Fibroblast of lung (primary cell): ENCODE measurements around the gene VPS13C. TPM values are rescaled to one million over a fixed set of nuclear protein-coding genes. Genes with fewer than 3 reads are reported as not detected.

ENCODE experiments used
- DNase-seq, 2 donors: peaks; one replicate each; pipeline versions ENCODE4 v3.0.0 to v3.0.0-alpha.2; 2010; ENCODE audit warnings: low read depth in 2 of 2
- H2AFZ ChIP-seq: 2 replicates; pipeline ENCODE4 v1.5.1; 2012; ENCODE audit warnings: low read length, control low read depth, inconsistent platforms
- H3K27ac ChIP-seq: 2 replicates; pipeline ENCODE4 v1.5.1; 2011; ENCODE audit warnings: low read length, control low read depth; ENCODE audit not compliant: insufficient read depth
- H3K27me3 ChIP-seq: 2 replicates; pipeline ENCODE4 v1.5.1; 2011; ENCODE audit warnings: mild to moderate bottlenecking, low read length; ENCODE audit not compliant: control insufficient read depth, insufficient read depth
- H3K36me3 ChIP-seq: 2 replicates; pipeline ENCODE4 v1.5.1; 2011; ENCODE audit warnings: low read length; ENCODE audit not compliant: control insufficient read depth, insufficient read depth
- H3K4me1 ChIP-seq: 2 replicates; pipeline ENCODE4 v1.5.1; 2011; ENCODE audit warnings: low read length; ENCODE audit not compliant: control insufficient read depth, insufficient read depth; ENCODE audit errors: extremely low read depth
- H3K4me2 ChIP-seq: 2 replicates; pipeline ENCODE4 v1.5.1; 2011; ENCODE audit warnings: low read length, control low read depth; ENCODE audit not compliant: insufficient read depth; ENCODE audit errors: extremely low read depth
- H3K4me3 ChIP-seq, 4 experiments: fragments of 200-600 bp in 1 of 4; sonication (generic) in 1 of 4; replicated peaks in 1 of 4; 2 replicates each; pipeline ENCODE4 v1.5.1; 2011 to 2016; ENCODE audit warnings: low read length in 4 of 4, low read depth in 3 of 4, mild to moderate bottlenecking in 3 of 4, control low read depth in 2 of 4, inconsistent platforms in 1 of 4, mixed read lengths in 1 of 4; ENCODE audit not compliant: insufficient read depth in 1 of 4; ENCODE audit errors: control extremely low read depth in 1 of 4
- H3K79me2 ChIP-seq: 2 replicates; pipeline ENCODE4 v1.5.1; 2012; ENCODE audit warnings: mild to moderate bottlenecking, low read length, inconsistent platforms; ENCODE audit not compliant: control insufficient read depth, insufficient read depth
- H3K9ac ChIP-seq: 2 replicates; pipeline ENCODE4 v1.5.1; 2011; ENCODE audit warnings: mild to moderate bottlenecking, low read length, control low read depth; ENCODE audit not compliant: insufficient read depth
- H3K9me3 ChIP-seq: 2 replicates; pipeline ENCODE4 v1.5.1; 2012; ENCODE audit warnings: low read depth, low read length; ENCODE audit not compliant: control insufficient read depth, insufficient read depth
- H4K20me1 ChIP-seq: 2 replicates; pipeline ENCODE4 v1.5.1; 2011; ENCODE audit warnings: low read length; ENCODE audit not compliant: control insufficient read depth, insufficient read depth; ENCODE audit errors: extremely low read depth
- CTCF ChIP-seq, 2 donors: IDR thresholded peaks in 1 of 2; conservative IDR thresholded peaks in 1 of 2; 1 replicate in 1 of 2; 2 replicates in 1 of 2; pipeline ENCODE4 v1.5.1; 2011 to 2012; ENCODE audit warnings: low read length in 2 of 2, control low read depth in 1 of 2, inconsistent platforms in 1 of 2, low read depth in 1 of 2, mild to moderate bottlenecking in 1 of 2
- EZH2 ChIP-seq: IDR thresholded peaks from 2 replicates; pipeline ENCODE4 v1.5.1; 2012; ENCODE audit warnings: low read length, control low read depth, mild to moderate bottlenecking; ENCODE audit errors: missing control alignments
- polyA plus RNA-seq, 2 donors: library from polyadenylated mRNA; depleted of rRNA in 1 of 2; stranded (reverse) in 1 of 2; unstranded in 1 of 2; fragments of >200 nt; gene quantifications; 2 replicates each; pipeline ENCODE4 v1.2.1, GENCODE V29; 2011 to 2012; ENCODE audit warnings: missing spikeins in 1 of 2
- total RNA-seq: library from RNA; depleted of rRNA; stranded (reverse); fragments of >200 nt; gene quantifications from 2 replicates; pipeline ENCODE4 v1.2.1, GENCODE V29; 2014

Gene VPS13C
- total and polyA plus RNA-seq, 2 donors (not counting 1 experiment from before 2014, with no cell fraction given), result 19.6 to 82.7 TPM

GRCh38 chr15:62063825-62064635 lies 3.8 kb upstream of the VPS13C start:
- TF ChIP-seq EZH2, result no peak
- no peak for TF ChIP-seq CTCF (conservative IDR thresholded peaks at IDR 0.05 in 1 of 2, IDR thresholded peaks at IDR 0.05 in 1 of 2; ENCODE audit: low read depth in 1 of 2, low read length in 2 of 2)
- no peak overlapping the region for H3K27ac ChIP-seq
- no peaks in the 10 kb centered on the region for H3K36me3 ChIP-seq
- H3K9me3 ChIP-seq, result no peaks in the 10 kb centered on the region
- H3K4me2 ChIP-seq, result no peak overlapping the region
- no peaks in the 10 kb centered on the region for H4K20me1 ChIP-seq
- no peak overlapping the region for H3K4me3 ChIP-seq
- H3K4me1 ChIP-seq, result no peaks in the 10 kb centered on the region
- no peak overlapping the region for H3K9ac ChIP-seq
- DNase-seq, result peak in 1 of 2 donors; percentile 45
- peaks cover 21% of the 10 kb centered on the region for H3K27me3 ChIP-seq
- H2AFZ ChIP-seq, result no peak overlapping the region
- peaks cover 12% of the 10 kb centered on the region for H3K79me2 ChIP-seq

- peak overlapping the region; percentile 68 to 92 (median 88) for H3K4me3 ChIP-seq
- H3K9me3 ChIP-seq, result no peaks in the 10 kb centered on the region
- H4K20me1 ChIP-seq, result no peaks in the 10 kb centered on the region
- no peak for DNase-seq
- peak overlapping the region; percentile 53 for H3K9ac ChIP-seq
- H3K27ac ChIP-seq, result no peak overlapping the region
- peaks cover 7% of the 10 kb centered on the region for H3K27me3 ChIP-seq
- no peaks in the 10 kb centered on the region for H3K4me1 ChIP-seq
- H2AFZ ChIP-seq, result peak overlapping the region; percentile 96
- peaks cover 27% of the 10 kb centered on the region for H3K79me2 ChIP-seq
- no peaks in the 10 kb centered on the region for H3K36me3 ChIP-seq
- TF ChIP-seq EZH2, result no peak
- TF ChIP-seq CTCF (conservative IDR thresholded peaks at IDR 0.05 in 1 of 2, IDR thresholded peaks at IDR 0.05 in 1 of 2; ENCODE audit: low read depth in 1 of 2, low read length in 2 of 2), result no peak
- H3K4me2 ChIP-seq, result peak overlapping the region; percentile 99
Measured at GRCh38 chr15:62060896-62061280, 641 bp upstream of the VPS13C start.

GRCh38 chr15:62059816-62060112 lies 483 bp downstream of the VPS13C start:
- no peaks in the 10 kb centered on the region for H3K4me1 ChIP-seq
- peak; percentile 45 to 63 for DNase-seq
- H3K79me2 ChIP-seq, result peaks cover 30% of the 10 kb centered on the region
- H3K36me3 ChIP-seq, result no peaks in the 10 kb centered on the region
- peak overlapping the region; percentile 73 for H3K4me2 ChIP-seq
- peaks cover 7% of the 10 kb centered on the region for H3K27me3 ChIP-seq
- H3K4me3 ChIP-seq, result peak overlapping the region; percentile 85 to 98 (median 91)
- peak overlapping the region; percentile 84 for H3K27ac ChIP-seq
- H3K9ac ChIP-seq, result peak overlapping the region; percentile 87
- TF ChIP-seq EZH2 (no peak), CTCF (conservative IDR thresholded peaks at IDR 0.05 in 1 of 2, IDR thresholded peaks at IDR 0.05 in 1 of 2; ENCODE audit: low read depth in 1 of 2, low read length in 2 of 2) (no peak)
- H4K20me1 ChIP-seq, result no peaks in the 10 kb centered on the region
- H3K9me3 ChIP-seq, result no peaks in the 10 kb centered on the region
- H2AFZ ChIP-seq, result peak overlapping the region; percentile 89
